ENCODE data around the gene LRRC4C. TPM values are rescaled to one million over a fixed set of nuclear protein-coding genes. Genes with fewer than 3 reads are reported as not detected.

LRRC4C gene
- polyA plus RNA-seq, 1 experiment, result 0.02 TPM

- no peak for TF ChIP-seq CTCF (IDR thresholded peaks at IDR 0.05; ENCODE audit: low read depth, low read length)
- DNase-seq (ENCODE audit: low read depth, low spot score), result no peak
- Histone ChIP-seq H3K27ac (ENCODE audit: low read depth, low read length) (no peak overlapping the region), H3K27me3 (ENCODE audit: control insufficient read depth, insufficient read depth, low read length) (no peaks in the 10 kb centered on the region), H3K9me3 (ENCODE audit: control insufficient read depth, insufficient read depth, low read length) (no peaks in the 10 kb centered on the region), H3K4me3 (ENCODE audit: low read depth, low read length) (no peak overlapping the region)
- ChIA-PET CTCF (no interaction called here), POLR2A (no interaction called here)
Measured at GRCh38 chr11:40380835-40381234, 1078.6 kb downstream of the LRRC4C start.

GRCh38 chr11:40376331-40376730, 1083.1 kb downstream of the LRRC4C start:
- no peak for TF ChIP-seq CTCF (IDR thresholded peaks at IDR 0.05; ENCODE audit: low read depth, low read length)
- POLR2A ChIA-PET, result no interaction called here
- Histone ChIP-seq H3K27ac (ENCODE audit: low read depth, low read length) (no peak overlapping the region), H3K27me3 (ENCODE audit: control insufficient read depth, insufficient read depth, low read length) (no peaks in the 10 kb centered on the region), H3K9me3 (ENCODE audit: control insufficient read depth, insufficient read depth, low read length) (no peaks in the 10 kb centered on the region), H3K4me3 (ENCODE audit: low read depth, low read length) (no peak overlapping the region)
- CTCF ChIA-PET, result interaction anchor here (1.5 kb wide), 1 partner anchor 82 kb away, joined by 5 read pairs; no protein-coding TSS in a partner anchor
- no peak for DNase-seq (ENCODE audit: low read depth, low spot score)

GRCh38 chr11:40370821-40371616, 1088.4 kb downstream of the LRRC4C start:
- no peak for DNase-seq (ENCODE audit: low read depth, low spot score)
- ChIA-PET CTCF (no interaction called here), POLR2A (no interaction called here)
- Histone ChIP-seq H3K9me3 (ENCODE audit: control insufficient read depth, insufficient read depth, low read length) (no peaks in the 10 kb centered on the region), H3K27ac (ENCODE audit: low read depth, low read length) (no peak overlapping the region), H3K27me3 (ENCODE audit: control insufficient read depth, insufficient read depth, low read length) (no peaks in the 10 kb centered on the region), H3K4me3 (ENCODE audit: low read depth, low read length) (no peak overlapping the region)
- no peak for TF ChIP-seq CTCF (IDR thresholded peaks at IDR 0.05; ENCODE audit: low read depth, low read length)

- POLR2A ChIA-PET, result no interaction called here
- no peak for DNase-seq (ENCODE audit: low read depth, low spot score)
- no peak overlapping the region for H3K4me3 ChIP-seq (ENCODE audit: low read depth, low read length)
- H3K27ac ChIP-seq (ENCODE audit: low read depth, low read length), result no peak overlapping the region
- no peak for TF ChIP-seq CTCF (IDR thresholded peaks at IDR 0.05; ENCODE audit: low read depth, low read length)
- H3K27me3 ChIP-seq (ENCODE audit: control insufficient read depth, insufficient read depth, low read length), result no peaks in the 10 kb centered on the region
- CTCF ChIA-PET, result no interaction called here
- no peaks in the 10 kb centered on the region for H3K9me3 ChIP-seq (ENCODE audit: control insufficient read depth, insufficient read depth, low read length)
Measured at GRCh38 chr11:40360206-40360798, 1099.2 kb downstream of the LRRC4C start.

GRCh38 chr11:40354121-40354520, 1105.3 kb downstream of the LRRC4C start:
- Histone ChIP-seq H3K9me3 (ENCODE audit: control insufficient read depth, insufficient read depth, low read length) (no peaks in the 10 kb centered on the region), H3K27me3 (ENCODE audit: control insufficient read depth, insufficient read depth, low read length) (no peaks in the 10 kb centered on the region), H3K4me3 (ENCODE audit: low read depth, low read length) (no peak overlapping the region), H3K27ac (ENCODE audit: low read depth, low read length) (no peak overlapping the region)
- no peak for DNase-seq (ENCODE audit: low read depth, low spot score)
- CTCF ChIA-PET, result no interaction called here
- POLR2A ChIA-PET, result no interaction called here
- TF ChIP-seq CTCF (IDR thresholded peaks at IDR 0.05; ENCODE audit: low read depth, low read length), result no peak

Data from AG04450 (cell line).